NCI-H2029 treated with DMSO at 0.1 percent for 48 hours (cell line): ENCODE measurements around the gene FAM228B.

Experiments
- DNase-seq: peaks from one replicate; lab custom pipeline; 2025; lab: John Stamatoyannopoulos, UW

The FAM228B gene

DNA sequence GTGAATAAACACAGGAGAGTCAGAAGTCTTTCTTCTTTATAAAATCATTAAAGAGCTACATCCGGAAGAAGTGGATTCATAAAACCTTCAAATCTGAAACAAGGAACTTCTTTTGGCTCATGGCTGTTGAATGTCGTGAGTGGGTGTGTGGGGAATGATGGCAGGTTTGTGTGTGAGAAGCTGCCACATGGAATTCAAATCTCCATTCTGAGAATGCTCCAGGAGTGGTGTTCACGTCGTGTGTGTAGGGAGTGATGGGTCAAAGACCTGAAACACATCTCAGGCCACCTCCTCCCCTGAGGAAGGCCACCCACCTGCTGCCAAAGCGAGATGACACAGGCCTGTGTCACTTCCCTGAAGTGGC, 80.5 kb downstream of the FAM228B start:
- no peak for DNase-seq

DNA sequence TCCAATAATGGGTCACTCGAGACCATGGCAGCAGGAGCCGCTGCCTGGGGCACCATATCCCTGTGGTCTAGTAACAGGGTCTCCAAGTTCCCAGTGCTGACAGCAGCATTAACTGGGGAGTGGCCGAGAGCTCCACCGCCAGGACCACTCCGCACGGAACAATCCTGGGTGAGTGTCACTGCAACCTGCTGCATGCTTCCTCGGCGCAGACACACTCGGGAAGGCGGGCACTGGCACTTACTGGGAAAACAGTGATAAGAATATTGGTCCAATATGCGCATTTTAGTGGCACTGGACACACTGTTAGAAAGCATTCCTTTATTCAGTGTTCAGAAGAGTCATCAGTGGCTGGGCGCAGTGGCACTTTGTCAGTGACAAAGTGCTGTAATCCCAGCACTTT, 81.2 kb downstream of the FAM228B start:
- no peak for DNase-seq

DNA sequence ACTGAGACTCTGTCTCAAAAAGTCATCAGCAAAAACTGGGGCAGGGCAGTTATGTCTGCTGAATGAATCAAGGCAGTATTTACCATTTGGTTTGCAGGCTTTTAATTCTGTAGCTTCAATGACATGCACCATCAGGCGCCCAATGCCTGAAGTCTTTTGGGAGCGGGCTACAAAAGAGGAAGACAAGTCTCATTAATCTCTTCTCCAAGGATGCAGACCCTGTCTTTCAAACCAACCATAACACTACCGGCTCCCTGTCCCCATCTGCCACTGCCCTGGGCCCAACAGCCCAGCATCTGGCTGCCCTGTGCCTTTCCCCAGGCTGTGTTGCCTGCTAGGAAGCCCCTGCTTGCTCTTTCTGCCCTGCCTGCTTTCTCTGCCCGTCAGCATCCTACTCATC, 81.9 kb downstream of the FAM228B start:
- no peak for DNase-seq

DNA sequence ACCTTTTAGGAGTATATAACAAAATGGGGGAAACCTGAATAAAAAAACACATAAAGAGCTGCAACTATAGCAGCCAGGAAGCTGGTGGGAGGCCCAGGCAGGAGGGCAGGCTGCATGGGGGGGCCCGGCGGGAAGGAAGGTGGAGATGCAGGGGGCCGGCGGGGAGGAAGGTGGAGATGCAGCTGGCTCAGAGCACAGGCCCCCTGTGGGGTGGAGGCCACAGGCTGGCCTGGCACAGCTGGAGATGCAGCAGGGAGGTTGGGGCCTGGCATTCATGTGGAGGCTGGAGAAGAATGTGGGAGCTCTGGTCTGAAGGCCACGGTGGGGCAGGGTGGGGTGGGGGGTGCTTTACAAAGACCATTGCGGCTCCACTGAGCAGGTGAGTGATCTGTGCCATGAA, 83.0 kb downstream of the FAM228B start:
- DNase-seq: no peak

DNA sequence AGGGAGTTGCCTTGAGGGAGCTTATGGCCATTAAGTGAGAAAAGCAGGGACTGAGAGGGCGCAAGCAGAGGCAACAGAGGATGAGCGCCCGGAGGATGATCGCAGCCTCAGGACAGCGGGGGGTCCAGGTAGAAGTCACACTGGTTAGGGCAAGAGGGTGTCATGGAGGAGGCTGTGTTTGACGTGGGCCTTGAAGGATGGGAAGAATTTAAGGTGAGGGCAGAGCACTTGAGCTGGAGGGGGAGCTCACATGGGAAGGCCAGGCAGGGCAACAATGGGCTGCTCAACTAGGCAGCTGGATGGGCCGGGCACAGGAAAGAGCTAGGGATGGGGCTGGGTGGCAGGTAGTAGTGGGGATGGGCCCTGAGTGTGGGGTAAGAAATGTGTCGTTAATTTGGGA, 83.4 kb downstream of the FAM228B start:
- no peak for DNase-seq

DNA sequence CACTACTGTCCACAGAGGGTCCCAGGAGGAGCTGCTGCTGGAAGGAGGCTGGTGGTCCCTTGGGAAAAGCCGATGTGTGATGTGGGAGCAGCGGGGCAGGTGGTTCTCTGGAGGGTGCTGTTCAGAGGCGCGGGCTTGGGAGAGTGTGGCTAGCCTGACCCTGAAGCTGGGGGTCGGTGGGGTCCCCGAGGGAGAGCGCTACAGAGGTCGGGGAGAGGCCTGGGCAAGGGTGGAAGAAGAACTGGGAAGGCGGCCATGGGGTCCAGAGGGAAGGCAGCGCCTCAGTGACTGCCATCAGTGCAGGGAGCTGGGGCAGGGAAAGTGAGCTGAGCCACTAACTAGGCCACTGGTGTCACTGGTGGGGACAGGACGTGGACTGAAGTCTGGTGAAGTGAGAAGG, 84.1 kb downstream of the FAM228B start:
- no peak for DNase-seq

DNA sequence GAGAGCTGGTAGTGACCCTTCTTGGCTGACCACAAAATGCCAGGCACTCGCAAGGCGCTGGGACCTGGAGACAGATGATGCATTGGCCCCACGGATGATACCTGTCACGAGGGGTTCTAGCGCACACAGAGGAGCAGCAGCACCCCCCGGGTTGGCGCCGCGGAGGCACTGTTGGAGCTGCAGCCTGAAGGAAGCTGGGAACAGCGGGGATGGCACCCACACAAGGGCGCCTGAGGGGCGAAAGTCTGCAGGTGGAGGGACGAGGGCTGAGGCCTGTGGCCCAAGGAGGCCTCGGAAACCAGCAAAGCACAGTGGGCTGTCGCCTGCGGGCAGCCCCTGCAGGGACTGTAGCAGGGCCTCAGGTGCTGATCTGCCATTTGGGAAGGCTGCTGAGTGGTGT, 85.2 kb downstream of the FAM228B start:
- no peak for DNase-seq

DNA sequence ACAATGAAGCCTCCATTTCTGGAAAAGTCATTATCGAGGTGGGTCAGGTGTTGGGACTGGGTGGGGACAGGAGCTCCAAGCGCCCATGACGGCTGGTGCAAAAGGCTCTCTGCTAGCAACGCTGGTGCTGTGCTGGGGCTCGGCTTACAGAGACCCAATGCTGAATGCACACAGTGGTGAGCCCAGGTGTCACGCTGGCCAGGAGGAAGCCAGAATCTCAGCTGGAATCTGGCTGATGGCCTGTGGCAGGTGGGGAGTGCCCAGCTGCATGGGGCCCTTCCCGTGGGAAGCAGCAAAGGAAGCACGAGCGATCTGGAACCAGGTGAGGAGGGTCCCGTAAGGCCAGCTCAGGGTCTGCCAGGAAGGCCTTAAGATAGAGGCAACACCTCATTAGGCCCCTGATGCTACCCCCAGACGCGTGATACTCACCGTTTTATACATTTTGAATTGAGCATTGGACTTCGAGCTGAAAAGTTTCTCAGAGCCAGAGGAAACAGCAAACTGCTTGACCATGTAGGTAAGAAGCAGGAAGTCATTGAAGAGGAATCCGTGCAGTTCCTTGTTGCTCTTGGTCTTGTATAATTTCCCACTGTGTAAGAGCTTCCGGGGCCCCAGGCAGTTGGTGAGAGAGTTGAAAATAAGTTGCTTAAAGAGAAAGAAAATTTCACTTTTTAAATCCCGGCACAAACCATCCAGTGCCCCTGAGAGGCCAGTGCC, 86.3 kb downstream of the FAM228B start:
- DNase-seq: no peak

DNA sequence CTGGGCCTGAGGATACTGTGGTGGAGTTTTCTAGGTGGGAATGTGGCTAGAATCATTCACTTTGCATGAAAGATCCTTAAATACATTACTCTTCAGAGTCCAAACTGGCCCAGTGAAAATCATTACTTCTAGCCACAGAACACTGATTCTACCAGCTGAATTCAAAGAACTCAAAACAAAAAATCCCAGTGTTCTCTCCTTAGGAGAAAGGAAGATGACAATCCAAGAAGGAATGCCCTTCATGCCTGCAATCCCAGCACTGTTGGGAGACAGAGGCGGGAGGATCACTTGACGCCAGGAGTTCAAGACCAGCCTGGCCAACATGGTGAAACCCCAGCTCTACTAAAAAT, 86.8 kb downstream of the FAM228B start:
- no peak for DNase-seq

DNA sequence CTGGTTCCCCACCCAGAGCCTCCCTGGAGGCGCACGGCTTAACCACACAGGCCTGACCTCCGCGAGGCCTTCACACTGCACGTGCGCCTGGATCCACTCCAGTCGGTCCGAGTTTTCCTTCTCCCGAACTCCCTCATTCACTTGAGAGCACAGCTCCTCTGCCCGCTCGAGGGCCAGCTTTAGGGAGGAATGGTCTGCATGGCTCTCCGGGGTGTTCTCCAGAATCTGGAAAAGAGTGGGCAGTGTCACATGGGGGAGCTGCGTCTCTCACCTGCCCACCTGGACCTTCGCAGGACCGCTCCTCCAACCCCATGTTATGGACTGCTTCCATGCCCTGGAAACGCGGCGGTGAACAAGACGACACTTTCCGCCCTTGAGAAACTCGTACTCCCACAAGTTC, 87.5 kb downstream of the FAM228B start:
- no peak for DNase-seq

DNA sequence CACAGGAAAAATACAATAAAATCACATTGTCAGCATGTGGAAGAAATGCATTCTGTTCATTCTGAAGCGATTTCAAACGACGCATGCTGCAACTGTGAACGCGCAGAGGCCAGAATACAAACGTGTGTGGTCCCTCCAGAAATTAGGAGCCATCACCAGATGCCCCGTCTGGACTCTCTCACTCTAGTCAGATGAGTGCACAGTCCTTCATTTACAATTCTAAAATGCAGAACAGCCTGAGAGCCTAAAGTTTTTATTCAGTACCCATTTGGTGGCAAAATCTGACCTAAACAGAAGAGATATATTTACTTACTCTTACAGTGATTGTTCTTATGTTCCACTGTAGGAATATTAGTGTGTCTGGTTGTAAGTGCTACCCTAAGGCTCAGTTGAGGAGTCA, 88.1 kb downstream of the FAM228B start:
- no peak for DNase-seq

DNA sequence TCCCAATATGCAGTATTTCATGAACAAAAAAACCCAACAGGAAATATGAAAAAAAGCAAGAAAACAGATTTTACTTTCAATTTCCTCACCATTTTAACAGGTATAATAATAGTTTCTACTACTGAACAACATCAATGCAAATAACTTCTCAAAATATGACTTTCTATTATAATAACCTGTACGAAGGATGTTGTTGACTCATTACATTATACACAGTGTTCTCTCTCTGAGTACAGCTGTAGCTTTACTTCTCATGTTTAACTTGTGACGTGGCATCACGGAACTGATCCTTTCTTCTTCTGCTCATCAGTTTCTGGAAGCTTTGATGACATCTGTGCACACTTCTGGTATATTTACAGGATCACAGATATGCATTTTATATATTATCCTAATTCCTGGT, 91.6 kb downstream of the FAM228B start:
- DNase-seq: no peak
